GM23338 (cell line): ENCODE results near the gene PDIA5. TPM values are rescaled to one million over a fixed set of nuclear protein-coding genes. Genes with fewer than 3 reads are reported as not detected.

Source experiments
- ATAC-seq: fragments of 200-7000 bp; cut with Tn5 transposase; 3 replicates; pipeline ENCODE4 v1.9.1; 2020
- DNase-seq: peaks from one replicate; pipeline ENCODE4 v3.0.0-alpha.2; 2015; ENCODE audit warnings: low spot score
- H2AFZ ChIP-seq: fragments of 200-600 bp; sonication (generic); 2 replicates; pipeline ENCODE4 v1.8.0; 2016; ENCODE audit warnings: antibody characterized with exemption, mild to moderate bottlenecking, moderate library complexity
- H3F3A ChIP-seq: fragments of 200-600 bp; sonication (generic); replicated peaks from 2 replicates; pipeline ENCODE4 v1.8.0; 2017; ENCODE audit warnings: antibody characterized with exemption, mixed run types, low read depth
- H3K27ac ChIP-seq: fragments of 200-600 bp; sonication (generic); 2 replicates; pipeline ENCODE4 v1.6.1; 2016; ENCODE audit warnings: low read depth
- H3K27me3 ChIP-seq: fragments of 200-600 bp; sonication (generic); 2 replicates; pipeline ENCODE4 v1.8.0; 2016; ENCODE audit warnings: mild to moderate bottlenecking, mixed run types, moderate library complexity; ENCODE audit not compliant: insufficient read depth
- H3K36me3 ChIP-seq: fragments of 200-600 bp; sonication (generic); 2 replicates; pipeline ENCODE4 v1.8.0; 2016; ENCODE audit warnings: mild to moderate bottlenecking; ENCODE audit not compliant: insufficient read depth
- H3K4me1 ChIP-seq: fragments of 200-600 bp; sonication (generic); 2 replicates; pipeline ENCODE4 v1.8.0; 2016; ENCODE audit warnings: mild to moderate bottlenecking, moderate library complexity; ENCODE audit not compliant: insufficient read depth
- H3K4me2 ChIP-seq: fragments of 200-600 bp; sonication (generic); 2 replicates; pipeline ENCODE4 v1.7.1; 2017; ENCODE audit warnings: mixed run types
- H3K4me3 ChIP-seq: fragments of 200-600 bp; sonication (generic); 2 replicates; pipeline ENCODE4 v1.6.1; 2016; ENCODE audit warnings: mixed run types
- H3K79me2 ChIP-seq: fragments of 200-600 bp; sonication (generic); replicated peaks from 2 replicates; pipeline ENCODE4 v1.8.0; 2017; ENCODE audit warnings: mild to moderate bottlenecking; ENCODE audit not compliant: insufficient read depth
- H3K9me2 ChIP-seq: fragments of 200-600 bp; sonication (generic); 2 replicates; pipeline ENCODE4 v1.8.0; 2017; ENCODE audit not compliant: insufficient read depth
- H4K20me1 ChIP-seq: fragments of 200-600 bp; sonication (generic); replicated peaks from 2 replicates; pipeline ENCODE4 v1.8.0; 2017; ENCODE audit warnings: mild to moderate bottlenecking; ENCODE audit not compliant: insufficient read depth
- H3K27ac Mint-ChIP-seq: 2 replicates; pipeline ENCODE4 v1.8.0; 2020; ENCODE audit warnings: inconsistent platforms, mild to moderate bottlenecking, moderate library complexity, mixed read lengths
- H3K27me3 Mint-ChIP-seq: 3 replicates; pipeline ENCODE4 v1.8.0; 2022; ENCODE audit warnings: low read depth, mild to moderate bottlenecking, moderate library complexity, mixed read lengths, inconsistent platforms; ENCODE audit not compliant: insufficient read depth, poor library complexity
- H3K36me3 Mint-ChIP-seq: 3 replicates; pipeline ENCODE4 v1.8.0; 2021; ENCODE audit warnings: low read depth, mild to moderate bottlenecking, inconsistent platforms, moderate library complexity, mixed read lengths
- H3K4me1 Mint-ChIP-seq: 3 replicates; pipeline ENCODE4 v1.8.0; 2020; ENCODE audit warnings: mild to moderate bottlenecking, inconsistent platforms, mixed read lengths
- H3K4me3 Mint-ChIP-seq: 3 replicates; pipeline ENCODE4 v1.8.0; 2021; ENCODE audit warnings: moderate library complexity, mild to moderate bottlenecking, inconsistent platforms, mixed read lengths
- H3K9me3 Mint-ChIP-seq: 3 replicates; pipeline ENCODE4 v1.8.0; 2020; ENCODE audit warnings: moderate library complexity, mild to moderate bottlenecking, inconsistent platforms, mixed read lengths
- CREB1 ChIP-seq: fragments of 250-450 bp; sonication (Bioruptor Pico); IDR thresholded peaks from 2 replicates; pipeline ENCODE4 v1.5.0; 2020; ENCODE audit warnings: low read depth, mild to moderate bottlenecking, moderate library complexity
- CTCF ChIP-seq, 2 experiments: fragments of 200-600 bp in 1 of 2; sonication (generic) in 1 of 2; conservative IDR thresholded peaks; 2 replicates each; pipeline versions ENCODE4 v1.5.1 to v1.6.1; 2016 to 2017; ENCODE audit warnings: antibody characterized with exemption in 2 of 2, low read depth in 2 of 2, mild to moderate bottlenecking in 2 of 2, moderate library complexity in 1 of 2
- ETS1 ChIP-seq: IDR thresholded peaks from 2 replicates; pipeline ENCODE4 v1.6.1; 2016; ENCODE audit warnings: antibody characterized with exemption
- EZH2 ChIP-seq: fragments of 200-600 bp; sonication (generic); IDR thresholded peaks from one replicate; pipeline ENCODE4 v1.8.0; 2017; ENCODE audit warnings: antibody characterized with exemption, mild to moderate bottlenecking, low read depth; ENCODE audit not compliant: unreplicated experiment
- NANOG ChIP-seq: IDR thresholded peaks from 2 replicates; pipeline ENCODE4 v1.6.1; 2016; ENCODE audit warnings: antibody characterized with exemption, borderline replicate concordance
- POLR2AphosphoS5 ChIP-seq: IDR thresholded peaks from 2 replicates; pipeline ENCODE4 v1.6.1; 2016; ENCODE audit warnings: antibody characterized with exemption, low read depth
- REST ChIP-seq: IDR thresholded peaks from one replicate; pipeline ENCODE4 v1.6.1; 2018; ENCODE audit warnings: antibody characterized with exemption; ENCODE audit not compliant: unreplicated experiment
- ZNF114 ChIP-seq: fragments of 250-450 bp; sonication (Bioruptor Pico); IDR thresholded peaks from 2 replicates; pipeline ENCODE4 v1.5.0; 2020; ENCODE audit warnings: mild to moderate bottlenecking, moderate library complexity
- ZNF331 ChIP-seq: fragments of 250-450 bp; sonication (Bioruptor Pico); IDR thresholded peaks from 2 replicates; pipeline ENCODE4 v1.5.0; 2020; ENCODE audit warnings: low read depth, mild to moderate bottlenecking, moderate library complexity
- ZNF462 ChIP-seq: fragments of 250-450 bp; sonication (Bioruptor Pico); IDR thresholded peaks from 2 replicates; pipeline ENCODE4 v1.5.0; 2020; ENCODE audit warnings: mild to moderate bottlenecking, moderate library complexity
- polyA plus RNA-seq: library from polyadenylated mRNA; unstranded; fragments of >200 nt; fragmentation: Nextera tagmentation; extraction: Ambion mirVana; gene quantifications from 2 replicates; pipeline ENCODE4 v1.2.1, GENCODE V29; 2016
- total RNA-seq: library from RNA; depleted of rRNA; stranded (reverse); fragments of >200 nt; shearing (Covaris generic); gene quantifications from 2 replicates; pipeline ENCODE4 v1.2.3, GENCODE V29; 2014

The PDIA5 gene
- total and polyA plus RNA-seq, 2 experiments from 2014 or later: 22.9 to 28.1 TPM

- TF ChIP-seq CTCF (conservative IDR thresholded peaks at IDR 0.05; ENCODE audit: low read depth in 2 of 2) (no peak), CREB1 (no peak)
Measured at GRCh38 chr3:123018683-123019082, 48.1 kb upstream of the PDIA5 start (continued).

- Histone ChIP-seq H3K9me2 (no peaks in the 10 kb centered on the region), H3K4me1 (peaks cover 37% of the 10 kb centered on the region), H3K27me3 (no peaks in the 10 kb centered on the region), H2AFZ (no peak overlapping the region), H4K20me1 (peaks cover 4% of the 10 kb centered on the region; the same call in 1 of the 2 replicates), H3K4me2 (no peak overlapping the region), H3K27ac (no peak overlapping the region), H3K4me3 (no peak overlapping the region), H3K79me2 (peaks cover 15% of the 10 kb centered on the region), H3K36me3 (no peaks in the 10 kb centered on the region), H3F3A (peaks cover 11% of the 10 kb centered on the region; the same call in 1 of the 2 replicates)
- Mint-ChIP-seq H3K27me3 (peaks cover 10% of the 10 kb centered on the region), H3K36me3 (0 out of 3 replicates have a peak, but pooled peaks cover 3% of the 10 kb centered on the region), H3K9me3 (no peaks in the 10 kb centered on the region), H3K27ac (no peak overlapping the region), H3K4me1 (peaks cover 53% of the 10 kb centered on the region), H3K4me3 (no peak overlapping the region)
- DNase-seq (no peak), ATAC-seq (no peak)
- TF ChIP-seq ZNF462 (CRISPR knock-in tag) (no peak), ETS1 (no peak), NANOG (no peak), ZNF331 (CRISPR knock-in tag) (no peak), ZNF114 (CRISPR knock-in tag) (no peak), CTCF (conservative IDR thresholded peaks at IDR 0.05; ENCODE audit: low read depth in 2 of 2) (no peak), POLR2AphosphoS5 (no peak), EZH2 (no peak), REST (no peak)
Measured at GRCh38 chr3:123019161-123019560, 47.7 kb upstream of the PDIA5 start.
